DND-41 (cell line): ENCODE data around the gene EYA2.

ENCODE experiments used
- ATAC-seq: fragments of 200-7000 bp; cut with Tn5 transposase; 3 replicates; pipeline ENCODE4 v1.9.1; 2021; ENCODE audit warnings: low read depth; ENCODE audit not compliant: insufficient read depth
- DNase-seq: peaks from one replicate; pipeline ENCODE4 v3.0.0-alpha.2; 2020
- H2AFZ ChIP-seq: 2 replicates; pipeline ENCODE4 v1.6.0; 2012; ENCODE audit warnings: low read depth, low read length
- H3K27ac ChIP-seq: 2 replicates; pipeline ENCODE4 v1.5.1; 2012; ENCODE audit warnings: low read length, inconsistent platforms
- H3K27me3 ChIP-seq: fragments of 200-600 bp; sonication (generic); 2 replicates; pipeline ENCODE4 v1.6.0; 2012; ENCODE audit warnings: low read length, mild to moderate bottlenecking, inconsistent platforms; ENCODE audit not compliant: insufficient read depth, poor library complexity
- H3K36me3 ChIP-seq: 2 replicates; pipeline ENCODE4 v1.5.1; 2012; ENCODE audit warnings: low read length, inconsistent platforms; ENCODE audit not compliant: insufficient read depth
- H3K4me1 ChIP-seq: 2 replicates; pipeline ENCODE4 v1.5.1; 2012; ENCODE audit warnings: mild to moderate bottlenecking, low read length; ENCODE audit not compliant: insufficient read depth
- H3K4me2 ChIP-seq: 2 replicates; pipeline ENCODE4 v1.6.0; 2012; ENCODE audit warnings: mild to moderate bottlenecking, moderate library complexity, low read length, inconsistent platforms; ENCODE audit not compliant: insufficient read depth
- H3K4me3 ChIP-seq, 2 experiments: fragments of 200-600 bp in 1 of 2; shearing (Covaris generic) in 1 of 2; 2 replicates each; pipeline ENCODE4 v1.5.1; 2012 to 2016; ENCODE audit warnings: inconsistent platforms in 2 of 2, low read length in 2 of 2, mild to moderate bottlenecking in 2 of 2, low read depth in 1 of 2, moderate library complexity in 1 of 2
- H3K79me2 ChIP-seq: 2 replicates; pipeline ENCODE4 v1.6.0; 2012; ENCODE audit warnings: low read length, inconsistent platforms; ENCODE audit not compliant: insufficient read depth
- H3K9ac ChIP-seq: 2 replicates; pipeline ENCODE4 v1.6.0; 2012; ENCODE audit warnings: low read depth, mild to moderate bottlenecking, inconsistent platforms, low read length, moderate library complexity
- H3K9me3 ChIP-seq: 2 replicates; pipeline ENCODE4 v1.5.1; 2012; ENCODE audit warnings: low read length, moderate library complexity, mild to moderate bottlenecking, inconsistent platforms; ENCODE audit not compliant: insufficient read depth, severe bottlenecking
- H4K20me1 ChIP-seq: 2 replicates; pipeline ENCODE4 v1.6.0; 2012; ENCODE audit warnings: low read length; ENCODE audit not compliant: insufficient read depth
- EZH2 ChIP-seq: IDR thresholded peaks from 3 replicates; pipeline ENCODE4 v1.6.1; 2012; ENCODE audit warnings: borderline replicate concordance, low read depth, mild to moderate bottlenecking, moderate library complexity, low read length, inconsistent platforms; ENCODE audit not compliant: severe bottlenecking
- TF ChIP-seq, protein P1 (sequence below): IDR thresholded peaks from 2 replicates; pipeline ENCODE4 v1.5.1; 2012; ENCODE audit warnings: borderline replicate concordance, low read length, moderate library complexity, mild to moderate bottlenecking; ENCODE audit not compliant: poor library complexity, severe bottlenecking; ENCODE audit errors: extremely low read depth

EYA2 gene

DNA sequence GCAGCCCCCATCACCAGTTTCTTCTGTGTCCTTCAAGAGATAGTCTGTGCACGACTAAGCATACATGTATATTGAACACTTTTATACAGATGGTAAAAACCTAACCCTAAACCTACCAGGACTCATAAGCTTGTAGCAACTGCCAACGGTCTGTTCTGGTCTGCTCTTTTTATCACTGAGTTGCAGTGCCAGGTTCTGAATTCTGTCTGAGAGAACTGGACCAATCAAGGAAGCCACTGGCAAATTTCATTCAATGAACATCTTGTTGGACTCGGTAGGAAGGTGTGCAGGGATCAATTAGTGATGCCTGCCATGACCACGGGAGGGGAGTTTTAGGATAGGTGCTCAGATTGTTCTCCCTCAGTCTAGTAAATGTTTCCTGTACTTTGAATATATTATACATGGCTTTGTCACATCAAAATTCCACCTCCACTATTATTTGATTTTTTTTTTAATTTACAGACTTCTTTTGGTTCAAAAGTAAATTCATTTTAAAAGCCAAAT is 146.8 kb downstream of the EYA2 start:
- Histone ChIP-seq H3K27ac (no peak overlapping the region), H3K4me2 (no peak overlapping the region), H3K9me3 (no peaks in the 10 kb centered on the region), H3K79me2 (no peaks in the 10 kb centered on the region), H3K27me3 (peaks cover 3% of the 10 kb centered on the region), H3K4me1 (no peaks in the 10 kb centered on the region), H3K36me3 (no peaks in the 10 kb centered on the region), H4K20me1 (no peaks in the 10 kb centered on the region), H3K9ac (no peak overlapping the region), H2AFZ (no peak overlapping the region), H3K4me3 (no peak overlapping the region)
- ATAC-seq (no peak), DNase-seq (no peak)
- TF ChIP-seq, protein P1, sequence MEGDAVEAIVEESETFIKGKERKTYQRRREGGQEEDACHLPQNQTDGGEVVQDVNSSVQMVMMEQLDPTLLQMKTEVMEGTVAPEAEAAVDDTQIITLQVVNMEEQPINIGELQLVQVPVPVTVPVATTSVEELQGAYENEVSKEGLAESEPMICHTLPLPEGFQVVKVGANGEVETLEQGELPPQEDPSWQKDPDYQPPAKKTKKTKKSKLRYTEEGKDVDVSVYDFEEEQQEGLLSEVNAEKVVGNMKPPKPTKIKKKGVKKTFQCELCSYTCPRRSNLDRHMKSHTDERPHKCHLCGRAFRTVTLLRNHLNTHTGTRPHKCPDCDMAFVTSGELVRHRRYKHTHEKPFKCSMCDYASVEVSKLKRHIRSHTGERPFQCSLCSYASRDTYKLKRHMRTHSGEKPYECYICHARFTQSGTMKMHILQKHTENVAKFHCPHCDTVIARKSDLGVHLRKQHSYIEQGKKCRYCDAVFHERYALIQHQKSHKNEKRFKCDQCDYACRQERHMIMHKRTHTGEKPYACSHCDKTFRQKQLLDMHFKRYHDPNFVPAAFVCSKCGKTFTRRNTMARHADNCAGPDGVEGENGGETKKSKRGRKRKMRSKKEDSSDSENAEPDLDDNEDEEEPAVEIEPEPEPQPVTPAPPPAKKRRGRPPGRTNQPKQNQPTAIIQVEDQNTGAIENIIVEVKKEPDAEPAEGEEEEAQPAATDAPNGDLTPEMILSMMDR, result no peak
- no peak for TF ChIP-seq EZH2

DNA sequence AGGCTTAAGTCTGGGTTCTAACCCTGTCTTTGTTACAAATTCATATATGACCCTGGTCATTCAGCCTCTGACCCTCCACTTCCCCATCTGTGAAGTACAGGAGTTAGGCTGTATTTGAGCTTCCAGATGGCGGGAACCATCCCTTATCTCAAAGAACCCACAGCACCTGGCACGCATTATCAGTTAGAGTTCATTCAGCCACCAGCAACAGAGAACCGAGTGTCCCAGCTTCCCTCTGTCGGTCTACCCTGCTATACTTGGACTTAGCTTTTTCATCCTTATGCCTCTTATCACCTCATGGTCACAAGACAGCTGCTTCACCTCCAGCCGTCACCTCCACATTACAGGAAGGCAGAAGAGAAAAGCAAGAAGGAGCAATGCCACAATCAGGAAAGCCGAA is 147.8 kb downstream of the EYA2 start:
- Histone ChIP-seq H3K79me2 (no peaks in the 10 kb centered on the region), H3K4me3 (no peak overlapping the region), H3K36me3 (no peaks in the 10 kb centered on the region), H4K20me1 (no peaks in the 10 kb centered on the region), H3K4me2 (no peak overlapping the region), H3K9me3 (no peaks in the 10 kb centered on the region), H3K27me3 (peaks cover 3% of the 10 kb centered on the region), H3K4me1 (no peaks in the 10 kb centered on the region), H3K9ac (no peak overlapping the region), H3K27ac (no peak overlapping the region), H2AFZ (no peak overlapping the region)
- TF ChIP-seq, protein P1, result no peak
- TF ChIP-seq EZH2, result no peak
- ATAC-seq (no peak), DNase-seq (no peak)

- Histone ChIP-seq H3K27ac (no peak overlapping the region), H2AFZ (no peak overlapping the region), H3K27me3 (peaks cover 3% of the 10 kb centered on the region), H3K9me3 (no peaks in the 10 kb centered on the region), H3K4me2 (no peak overlapping the region), H3K4me1 (no peaks in the 10 kb centered on the region), H3K36me3 (no peaks in the 10 kb centered on the region), H4K20me1 (no peaks in the 10 kb centered on the region), H3K79me2 (no peaks in the 10 kb centered on the region), H3K9ac (no peak overlapping the region), H3K4me3 (no peak overlapping the region)
- DNase-seq (no peak), ATAC-seq (no peak)
- TF ChIP-seq EZH2, result no peak
- TF ChIP-seq, protein P1, result no peak
Measured at GRCh38 chr20:47043086-47043485, 148.4 kb downstream of the EYA2 start.

DNA sequence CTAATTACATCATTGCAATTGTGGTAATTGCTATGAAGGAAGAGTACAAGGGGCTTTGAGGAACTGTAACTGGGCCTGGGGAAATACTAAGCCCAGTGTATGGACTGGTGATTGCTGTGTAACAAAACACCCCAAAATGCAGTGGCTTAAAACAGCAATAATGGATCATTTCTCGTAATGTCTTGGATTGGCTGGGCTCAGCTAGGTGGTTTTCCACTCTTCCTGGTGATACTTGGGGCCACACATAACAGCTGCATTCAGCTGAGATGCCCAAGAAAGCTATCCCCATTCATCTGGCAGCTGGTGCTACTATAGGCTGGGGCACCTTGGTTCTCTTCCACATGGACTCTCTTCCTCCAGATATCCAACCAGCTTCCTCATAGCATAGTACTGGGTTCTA is 150.3 kb downstream of the EYA2 start:
- Histone ChIP-seq H3K4me3 (no peak overlapping the region), H3K36me3 (no peaks in the 10 kb centered on the region), H3K79me2 (no peaks in the 10 kb centered on the region), H2AFZ (no peak overlapping the region), H3K4me2 (no peak overlapping the region), H4K20me1 (no peaks in the 10 kb centered on the region), H3K9ac (no peak overlapping the region), H3K27ac (no peak overlapping the region), H3K27me3 (peaks cover 3% of the 10 kb centered on the region), H3K4me1 (no peaks in the 10 kb centered on the region), H3K9me3 (no peaks in the 10 kb centered on the region)
- ATAC-seq, result no peak
- TF ChIP-seq, protein P1, result no peak
- no peak for TF ChIP-seq EZH2
- DNase-seq, result no peak
